K562 (cell line): Measurements from ENCODE around the gene P3H1. TPM values are rescaled to one million over a fixed set of nuclear protein-coding genes. Genes with fewer than 3 reads are reported as not detected.

Experiments
- ATAC-seq: fragments of 200-7000 bp; cut with Tn5 transposase; 3 replicates; pipeline ENCODE4 v1.9.1; 2020; ENCODE audit warnings: moderate library complexity
- BruUV-seq: library from RNA; stranded (reverse); fragments of 400-500 nt; replicated peaks from 2 replicates; lab custom pipeline; 2021; lab: Mats Ljungman, UMichigan
- CTCF ChIA-PET: fragments of 300-600 bp; formaldehyde crosslinking; extraction: SDS; loops from one replicate; lab custom pipeline; 2021; ENCODE audit warnings: low intra/inter-chr PET ratio; lab: Yijun Ruan, JAX
- POLR2A ChIA-PET: fragments of 300-600, 350-650 bp; sonication (Branson Sonifier 250); formaldehyde crosslinking; extraction: SDS; loops from one replicate; lab custom pipeline; 2021; ENCODE audit warnings: antibody characterized with exemption, inconsistent platforms; lab: Yijun Ruan, JAX
- DNase-seq, 4 experiments: peaks; one replicate each; pipeline versions ENCODE4 v3.0.0 to v3.0.0-alpha.2; 2011 to 2018; ENCODE audit warnings: low spot score in 3 of 4, mixed read lengths in 3 of 4; ENCODE audit errors: extremely low read depth in 1 of 4
- FAIRE-seq: peaks from 2 replicates; lab custom pipeline; 2011; peaks lifted over from hg19 to GRCh38; lab: Jason Lieb, UNC
- H2AFZ ChIP-seq: 2 replicates; pipeline ENCODE4 v1.6.0; 2011; ENCODE audit warnings: low read depth, low read length, control low read depth, inconsistent platforms
- H3K27ac ChIP-seq: fragments of 200-600 bp; 3 replicates; pipeline ENCODE4 v1.8.0; 2011; ENCODE audit warnings: low read depth, mild to moderate bottlenecking, control low read depth, inconsistent platforms, low read length, moderate library complexity, mixed read lengths; ENCODE audit errors: extremely low read depth
- H3K27me3 ChIP-seq, 2 experiments: fragments of 300-600 bp in 1 of 2; 2 replicates in 1 of 2; 3 replicates in 1 of 2; pipeline versions ENCODE4 v1.6.0 to v1.8.0; 2011; ENCODE audit warnings: inconsistent platforms in 2 of 2, low read length in 2 of 2, mild to moderate bottlenecking in 1 of 2, mixed read lengths in 1 of 2, moderate library complexity in 1 of 2; ENCODE audit not compliant: control insufficient read depth in 2 of 2, insufficient read depth in 2 of 2
- H3K36me3 ChIP-seq: fragments of 300-600 bp; 3 replicates; pipeline ENCODE4 v1.8.0; 2011; ENCODE audit warnings: mild to moderate bottlenecking, low read length, inconsistent platforms; ENCODE audit not compliant: control insufficient read depth, insufficient read depth
- H3K4me1 ChIP-seq, 2 experiments: fragments of 200-600 bp in 1 of 2; replicated peaks in 1 of 2; 2 replicates in 1 of 2; 3 replicates in 1 of 2; pipeline versions ENCODE4 v1.5.1 to v1.8.0; 2011; ENCODE audit warnings: inconsistent platforms in 2 of 2, low read length in 2 of 2, mild to moderate bottlenecking in 1 of 2, mixed read lengths in 1 of 2, moderate library complexity in 1 of 2; ENCODE audit not compliant: control insufficient read depth in 2 of 2, insufficient read depth in 2 of 2
- H3K4me2 ChIP-seq: 2 replicates; pipeline ENCODE4 v1.6.1; 2011; ENCODE audit warnings: low read length, control low read depth, inconsistent platforms, mixed read lengths; ENCODE audit not compliant: insufficient read depth
- H3K4me3 ChIP-seq: fragments of 200-600 bp; sonication (generic), shearing (Covaris generic); 2 replicates; pipeline ENCODE4 v1.5.1; 2016; ENCODE audit warnings: control low read depth, inconsistent platforms
- H3K79me2 ChIP-seq: fragments of 200-600 bp; 3 replicates; pipeline ENCODE4 v1.8.0; 2011; ENCODE audit warnings: low read length, inconsistent platforms; ENCODE audit not compliant: control insufficient read depth, insufficient read depth
- H3K9ac ChIP-seq, 2 experiments: 2 replicates each; pipeline versions ENCODE4 v1.6.0 to v1.6.1; 2011; ENCODE audit warnings: low read depth in 2 of 2, low read length in 2 of 2, control low read depth in 1 of 2, inconsistent platforms in 1 of 2, mild to moderate bottlenecking in 1 of 2, mixed read lengths in 1 of 2; ENCODE audit not compliant: insufficient read depth in 1 of 2
- H3K9me1 ChIP-seq: one replicate; pipeline ENCODE4 v1.6.0; 2011; ENCODE audit warnings: inconsistent platforms, mild to moderate bottlenecking, low read length, moderate library complexity; ENCODE audit not compliant: control insufficient read depth, insufficient read depth
- H3K9me3 ChIP-seq: replicated peaks from 2 replicates; pipeline ENCODE4 v1.5.1; 2011; ENCODE audit warnings: low read depth, low read length, inconsistent platforms; ENCODE audit not compliant: control insufficient read depth, insufficient read depth
- H4K20me1 ChIP-seq: replicated peaks from 2 replicates; pipeline ENCODE4 v1.6.1; 2011; ENCODE audit warnings: low read length, inconsistent platforms, mixed read lengths; ENCODE audit not compliant: control insufficient read depth, insufficient read depth
- AFF4 ChIP-seq: sonication (generic); formaldehyde crosslinking; IDR thresholded peaks from 2 replicates; pipeline ENCODE4 v1.8.0; 2023; ENCODE audit warnings: mild to moderate bottlenecking, missing genetic modification reagents
- E2F1 ChIP-seq: sonication (generic); formaldehyde crosslinking; IDR thresholded peaks from 2 replicates; pipeline ENCODE4 v1.8.1; 2023; ENCODE audit warnings: mild to moderate bottlenecking, missing genetic modification reagents, moderate library complexity
- KDM4B ChIP-seq, 2 experiments: fragments of 450-650 bp in 1 of 2; sonication (generic) in 1 of 2; IDR thresholded peaks; 2 replicates each; pipeline ENCODE4 v1.6.1; 2016 to 2017; ENCODE audit warnings: borderline replicate concordance in 2 of 2, antibody characterized with exemption in 1 of 2, low read depth in 1 of 2, mild to moderate bottlenecking in 1 of 2
- KLF10 ChIP-seq: fragments of 250-450 bp; sonication (Bioruptor Pico); IDR thresholded peaks from 2 replicates; pipeline ENCODE4 v1.6.1; 2021; ENCODE audit warnings: matching md5 sums
- NCOA2 ChIP-seq, 2 experiments: fragments of 450-650 bp; IDR thresholded peaks; 2 replicates each; pipeline ENCODE4 v1.6.1; 2018; ENCODE audit warnings: mild to moderate bottlenecking in 2 of 2, moderate library complexity in 1 of 2; ENCODE audit not compliant: partially characterized antibody in 2 of 2
- NUFIP1 ChIP-seq: fragments of 450-650 bp; IDR thresholded peaks from 2 replicates; pipeline ENCODE4 v1.6.1; 2018; ENCODE audit not compliant: partially characterized antibody
- PCBP2 ChIP-seq: fragments of 200-400 bp; formaldehyde crosslinking; IDR thresholded peaks from 2 replicates; pipeline ENCODE4 v1.6.1; 2018; ENCODE audit warnings: low read length, low read depth, mild to moderate bottlenecking, moderate library complexity; ENCODE audit not compliant: poor library complexity, severe bottlenecking
- PHF20 ChIP-seq: fragments of 450-650 bp; IDR thresholded peaks from 2 replicates; pipeline ENCODE4 v1.6.1; 2018; ENCODE audit not compliant: partially characterized antibody
- SMAD4 ChIP-seq: fragments of 250-450 bp; sonication (Bioruptor Pico); conservative IDR thresholded peaks from 2 replicates; pipeline ENCODE4 v1.8.0; 2021; ENCODE audit warnings: inconsistent platforms, mild to moderate bottlenecking, moderate library complexity
- ZBTB2 ChIP-seq: fragments of 450-650 bp; IDR thresholded peaks from 2 replicates; pipeline ENCODE4 v1.6.1; 2016; ENCODE audit warnings: antibody characterized with exemption
- ZBTB49 ChIP-seq: sonication (generic); formaldehyde crosslinking; IDR thresholded peaks from 2 replicates; pipeline ENCODE4 v1.8.0; 2022; ENCODE audit warnings: missing genetic modification reagents, mild to moderate bottlenecking, borderline replicate concordance
- ZNF253 ChIP-seq: fragments of 250-450 bp; sonication (Bioruptor Pico); conservative IDR thresholded peaks from 2 replicates; pipeline ENCODE4 v1.6.1; 2021; ENCODE audit warnings: mild to moderate bottlenecking
- WGBS: fragments of 100-300 bp; shearing (Covaris generic); methylation state at CpG from one replicate; pipeline ENCODE4 v1.1.6; 2016; ENCODE audit warnings: low coverage, mixed read lengths; ENCODE audit not compliant: insufficient coverage; ENCODE audit errors: missing lambda C conversion rate; 5-methylcytosine and 5-hydroxymethylcytosine counted together
- in situ Hi-C: fragments of 300-500 bp; cut with MboI; formaldehyde crosslinking; loops from 4 replicates; pipeline ENCODE4 v1.15.0; 2018; ENCODE audit warnings: inconsistent platforms, mixed read lengths
- intact Hi-C: fragments of 100-400 bp; cut with micrococcal nuclease; formaldehyde crosslinking; loops from 2 replicates; pipeline ENCODE4 v1.14.2; 2022
- polyA plus RNA-seq, 8 experiments: library from polyadenylated mRNA; depleted of rRNA in 4 of 8; stranded (reverse) in 5 of 8; unstranded in 3 of 8; fragments of >200 nt; fragmentation: Nextera tagmentation in 2 of 8; fragmentation: Illumina TruSeq in 1 of 8; extraction: Ambion mirVana in 2 of 8; extraction: Trizol in 1 of 8; gene quantifications; 2 replicates each; pipeline versions ENCODE4 v1.2.1 to v1.2.3, GENCODE V29; 2011 to 2014; ENCODE audit warnings: inconsistent platforms in 1 of 8, missing spikeins in 1 of 8
- total RNA-seq, 7 experiments: library from RNA; depleted of rRNA in 6 of 7; stranded (reverse); fragments of >200 nt in 6 of 7; fragmentation: Illumina TruSeq in 2 of 7; extraction: Trizol in 2 of 7; gene quantifications; 2 replicates each; pipeline versions ENCODE4 v1.2.1 to v1.2.3, GENCODE V29; 2011 to 2021; ENCODE audit warnings: low replicate concordance in 1 of 7

Gene P3H1
- total and polyA plus RNA-seq, 9 of the 15 experiments (the other 6 are each of a cell fraction or from before 2014, with no cell fraction given): 1.7 to 81.7 (median 45.7) TPM

GRCh38 chr1:42779725-42780124 is 12.9 kb upstream of the P3H1 start:
- no peak for FAIRE-seq
- no peak for DNase-seq
- Histone ChIP-seq H2AFZ (no peak overlapping the region), H3K27ac (no peak overlapping the region), H3K36me3 (peaks cover 75% of the 10 kb centered on the region), H3K9ac (no peak overlapping the region), H3K9me1 (no peaks in the 10 kb centered on the region), H3K4me2 (no peak overlapping the region; the same call in 1 of the 2 replicates), H3K79me2 (no peaks in the 10 kb centered on the region), H3K4me1 (peaks cover 0 to 6% of the 10 kb centered on the region in 2 experiments; a peak in 3 of 5 replicates), H3K4me3 (no peak overlapping the region), H3K9me3 (no peaks in the 10 kb centered on the region), H4K20me1 (no peaks in the 10 kb centered on the region), H3K27me3 (no peaks in the 10 kb centered on the region)
- intact Hi-C loops: loop anchor here (2.0 kb wide), 1 partner anchor 133 kb away; no protein-coding TSS in a partner anchor
- CTCF ChIA-PET: no interaction called here
- in situ Hi-C loops: loop anchor here (5.0 kb wide), 2 partner anchors 143 to 293 kb away; no protein-coding TSS in a partner anchor
- 88% methylated on average over 2 of the region's 2 CpGs for WGBS
- ATAC-seq: no peak
- no TSS peak for BruUV-seq
- POLR2A ChIA-PET: interaction anchor here (0.5 to 5.2 kb wide), 5 partner anchors 10 to 1793 kb away, joined by 3 to 27 read pairs (median 3); no protein-coding TSS in a partner anchor
- no peak for TF ChIP-seq KDM4B (IDR thresholded peaks at IDR 0.05; ENCODE audit: borderline replicate concordance in 2 of 2, low read depth in 1 of 2)
- no peak for TF ChIP-seq E2F1 (CRISPR knock-in tag)
- no peak for TF ChIP-seq ZBTB2
- TF ChIP-seq ZBTB49 (CRISPR knock-in tag): no peak
- TF ChIP-seq PCBP2: no peak
- no peak for TF ChIP-seq SMAD4
- TF ChIP-seq AFF4 (CRISPR knock-in tag): no peak
- TF ChIP-seq ZNF253 (CRISPR knock-in tag): no peak
- TF ChIP-seq PHF20: no peak
- no peak for TF ChIP-seq NUFIP1
- TF ChIP-seq KLF10 (CRISPR knock-in tag): no peak
- TF ChIP-seq NCOA2 (IDR thresholded peaks at IDR 0.05; ENCODE audit: partially characterized antibody in 2 of 2): no peak
